HG03520 (cell line): ENCODE measurements around the gene AHCYL2.
"Not testable (repeated sequence)": the region's sequence is repeated elsewhere in the genome, so short reads cannot be mapped to it uniquely, and the experiment has no call there.

Experiments
- ATAC-seq: cut with Tn5 transposase; IDR thresholded peaks from one replicate; pipeline ENCODE4 v1.9.1; 2021; ENCODE audit warnings: mild to moderate bottlenecking, moderate library complexity; ENCODE audit not compliant: unreplicated experiment

The AHCYL2 gene

GRCh38 chr7:129443612-129444011, 218.8 kb downstream of the AHCYL2 start:
- ATAC-seq: no peak

- ATAC-seq: not testable (repeated sequence)
Observed at GRCh38 chr7:129444776-129445175, 219.9 kb downstream of the AHCYL2 start.

GRCh38 chr7:129446925-129447324, 222.1 kb downstream of the AHCYL2 start:
- ATAC-seq: not testable (repeated sequence)

- not testable (repeated sequence) for ATAC-seq
Observed at GRCh38 chr7:129447445-129447844, 222.6 kb downstream of the AHCYL2 start.

GRCh38 chr7:129448608-129449007, 223.8 kb downstream of the AHCYL2 start:
- not testable (repeated sequence) for ATAC-seq

- no peak for ATAC-seq
Observed at GRCh38 chr7:129450295-129450694, 225.5 kb downstream of the AHCYL2 start.

GRCh38 chr7:129452589-129453231, 227.9 kb downstream of the AHCYL2 start:
- no peak for ATAC-seq

- ATAC-seq: no peak
Observed at GRCh38 chr7:129453510-129454248, 228.8 kb downstream of the AHCYL2 start.

GRCh38 chr7:129454249-129454551, 229.4 kb downstream of the AHCYL2 start:
- ATAC-seq: no peak

GRCh38 chr7:129456421-129456820, 231.6 kb downstream of the AHCYL2 start:
- no peak for ATAC-seq

GRCh38 chr7:129457101-129457500, 232.3 kb downstream of the AHCYL2 start:
- ATAC-seq: no peak

- no peak for ATAC-seq
Observed at GRCh38 chr7:129458171-129458570, 233.3 kb downstream of the AHCYL2 start.

GRCh38 chr7:129461809-129462208, 237.0 kb downstream of the AHCYL2 start:
- no peak for ATAC-seq

- no peak for ATAC-seq
Observed at GRCh38 chr7:129462420-129462819, 237.6 kb downstream of the AHCYL2 start.

- no peak for ATAC-seq
Observed at GRCh38 chr7:129464194-129464593, 239.4 kb downstream of the AHCYL2 start.

GRCh38 chr7:129465080-129465479, 240.2 kb downstream of the AHCYL2 start:
- no peak for ATAC-seq

- ATAC-seq: no peak
Observed at GRCh38 chr7:129466796-129467195, 242.0 kb downstream of the AHCYL2 start.

GRCh38 chr7:129468087-129468486, 243.3 kb downstream of the AHCYL2 start:
- ATAC-seq: no peak

GRCh38 chr7:129468547-129468946, 243.7 kb downstream of the AHCYL2 start:
- ATAC-seq: no peak

GRCh38 chr7:129469930-129470329, 245.1 kb downstream of the AHCYL2 start:
- no peak for ATAC-seq

- no peak for ATAC-seq
Observed at GRCh38 chr7:129470411-129470810, 245.6 kb downstream of the AHCYL2 start.

- no peak for ATAC-seq
Observed at GRCh38 chr7:129471402-129471827, 246.6 kb downstream of the AHCYL2 start.

GRCh38 chr7:129475931-129476330, 251.1 kb downstream of the AHCYL2 start:
- not testable (repeated sequence) for ATAC-seq
